Large intestine (tissue), 12 donors: Measurements from ENCODE around the gene MKS1. TPM values are rescaled to one million over a fixed set of nuclear protein-coding genes. Genes with fewer than 3 reads are reported as not detected.

ENCODE experiments used
- DNase-seq, 2 donors: peaks; one replicate each; pipeline versions ENCODE4 v3.0.0 to v3.0.0-alpha.2; 2013
- H3K27ac ChIP-seq: one replicate; pipeline ENCODE4 v1.5.1; 2013; ENCODE audit warnings: low read length
- H3K27me3 ChIP-seq: 2 replicates; pipeline ENCODE4 v1.6.1; 2013; ENCODE audit warnings: low read length; ENCODE audit not compliant: control insufficient read depth, insufficient read depth
- H3K36me3 ChIP-seq: 2 replicates; pipeline ENCODE4 v1.6.1; 2013; ENCODE audit warnings: low read length; ENCODE audit not compliant: control insufficient read depth, insufficient read depth
- H3K4me1 ChIP-seq: one replicate; pipeline ENCODE4 v1.6.1; 2013; ENCODE audit warnings: low read length; ENCODE audit not compliant: control insufficient read depth, insufficient read depth
- H3K4me3 ChIP-seq: one replicate; pipeline ENCODE4 v1.5.1; 2013; ENCODE audit warnings: low read length
- H3K9me3 ChIP-seq: one replicate; pipeline ENCODE4 v1.6.1; 2013; ENCODE audit warnings: mild to moderate bottlenecking, low read depth, low read length, moderate library complexity; ENCODE audit not compliant: control insufficient read depth
- WGBS: methylation state at CpG from one replicate; pipeline ENCODE4 v1.1.5; 2013; ENCODE audit warnings: low lambda C conversion rate; ENCODE audit not compliant: insufficient coverage; 5-methylcytosine and 5-hydroxymethylcytosine counted together
- long read RNA-seq, 11 donors: transcript quantifications; one replicate each; lab custom pipeline, GENCODE V29; 2026
- polyA plus RNA-seq: library from polyadenylated mRNA; unstranded; fragments of 120-200 nt; gene quantifications from one replicate; pipeline ENCODE4 v1.2.1, GENCODE V29; 2013

The MKS1 gene
- 27.1 TPM for polyA plus RNA-seq
- long read RNA-seq, donor 1, partial matches to known transcripts: 0 of 2 reads
- long read RNA-seq, donor 1, other reads (novel, unspliced or antisense): 0 of 2 reads
- long read RNA-seq, donor 2, partial matches to known transcripts: 0 of 3 reads
- long read RNA-seq, donor 2, other reads (novel, unspliced or antisense): 0 of 3 reads
- long read RNA-seq, donor 3: 0 reads
- long read RNA-seq, donor 4: 0 reads
- long read RNA-seq, donor 5, partial matches to known transcripts: 0 of 3 reads
- long read RNA-seq, donor 5, other reads (novel, unspliced or antisense): 0 of 3 reads
- long read RNA-seq, donor 6, partial matches to known transcripts: 0 of 4 reads
- long read RNA-seq, donor 6, other reads (novel, unspliced or antisense): 0 of 4 reads
- long read RNA-seq, donor 7, partial matches to known transcripts: 0 of 3 reads
- long read RNA-seq, donor 7, other reads (novel, unspliced or antisense): 0 of 3 reads
- long read RNA-seq, donor 8, partial matches to known transcripts: 0 of 2 reads
- long read RNA-seq, donor 8, other reads (novel, unspliced or antisense): 0 of 2 reads
- long read RNA-seq, donor 9, partial matches to known transcripts: 5 of 8 reads
- long read RNA-seq, donor 9, other reads (novel, unspliced or antisense): 0 of 8 reads
- long read RNA-seq, donor 10, partial matches to known transcripts: 0 of 2 reads
- long read RNA-seq, donor 10, other reads (novel, unspliced or antisense): 0 of 2 reads
- long read RNA-seq, donor 11, partial matches to known transcripts: 0 of 2 reads
- long read RNA-seq, donor 11, other reads (novel, unspliced or antisense): 0 of 2 reads

DNA sequence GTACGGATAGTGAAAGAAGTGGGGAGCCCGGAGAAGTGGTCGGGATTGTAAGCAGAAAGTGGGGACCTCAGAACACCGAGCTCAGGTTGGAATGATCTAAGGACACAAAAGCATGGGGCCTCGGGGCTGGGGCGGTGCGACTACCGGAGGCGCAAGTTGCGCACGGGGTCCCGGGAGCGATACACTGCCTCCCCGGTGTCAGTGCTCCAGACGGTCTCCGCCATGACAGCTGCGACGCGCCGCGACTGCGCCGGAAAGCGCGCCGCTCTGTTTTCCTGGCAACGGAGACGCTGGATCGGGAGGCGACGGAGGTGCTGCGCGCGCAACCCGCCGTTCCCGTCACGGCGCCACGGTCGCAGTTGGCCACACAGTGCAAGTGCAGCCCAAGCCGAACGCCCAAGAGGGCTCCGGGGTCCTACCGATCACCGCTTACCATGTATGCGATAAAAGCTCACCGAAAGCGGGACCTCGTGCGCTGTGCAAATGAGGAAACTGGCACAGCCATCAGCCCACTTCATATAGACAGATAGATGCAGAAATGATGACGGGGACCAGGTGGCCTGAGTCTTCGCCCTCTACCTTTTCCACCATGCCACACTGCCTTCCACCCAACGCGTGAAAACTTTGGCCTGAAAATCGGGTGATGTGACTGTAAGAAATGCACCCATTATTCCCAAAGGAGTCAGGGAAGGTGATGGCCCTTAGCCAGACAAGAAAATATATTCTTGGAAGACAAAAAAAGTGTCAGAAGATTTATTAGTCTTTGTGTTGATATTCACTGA, at the start of gene MKS1:
TSS of gene MKS1 (minus strand) at position 249 of the 782 bp plus-strand sequence. CDS start at position 224, 25 bp downstream.
- peak within 1 kb of the TSS; percentile 66 for H3K4me3 ChIP-seq
- H3K27me3 ChIP-seq: no peaks in the 10 kb centered on the region
- peaks cover 6% of the 10 kb centered on the region for H3K4me1 ChIP-seq
- H3K36me3 ChIP-seq: peaks cover 17% of the 10 kb centered on the region
- H3K9me3 ChIP-seq: no peaks in the 10 kb centered on the region
- DNase-seq: peak; percentile 96
- H3K27ac ChIP-seq: peak within 1 kb of the TSS; percentile 45
- 36% methylated on average over 4 of the region's 56 CpGs for WGBS

- Histone ChIP-seq H3K9me3 (no peaks in the 10 kb centered on the region), H3K27me3 (peaks cover 13% of the 10 kb centered on the region), H3K4me1 (no peaks in the 10 kb centered on the region), H3K27ac (no peak overlapping the region), H3K36me3 (no peaks in the 10 kb centered on the region), H3K4me3 (no peak overlapping the region)
- DNase-seq: no peak
- WGBS: no CpG with 5 or more reads among the region's 12 CpGs
These were observed 49.3 kb upstream of the MKS1 start for GRCh38 chr17:58268326-58268725.

DNA sequence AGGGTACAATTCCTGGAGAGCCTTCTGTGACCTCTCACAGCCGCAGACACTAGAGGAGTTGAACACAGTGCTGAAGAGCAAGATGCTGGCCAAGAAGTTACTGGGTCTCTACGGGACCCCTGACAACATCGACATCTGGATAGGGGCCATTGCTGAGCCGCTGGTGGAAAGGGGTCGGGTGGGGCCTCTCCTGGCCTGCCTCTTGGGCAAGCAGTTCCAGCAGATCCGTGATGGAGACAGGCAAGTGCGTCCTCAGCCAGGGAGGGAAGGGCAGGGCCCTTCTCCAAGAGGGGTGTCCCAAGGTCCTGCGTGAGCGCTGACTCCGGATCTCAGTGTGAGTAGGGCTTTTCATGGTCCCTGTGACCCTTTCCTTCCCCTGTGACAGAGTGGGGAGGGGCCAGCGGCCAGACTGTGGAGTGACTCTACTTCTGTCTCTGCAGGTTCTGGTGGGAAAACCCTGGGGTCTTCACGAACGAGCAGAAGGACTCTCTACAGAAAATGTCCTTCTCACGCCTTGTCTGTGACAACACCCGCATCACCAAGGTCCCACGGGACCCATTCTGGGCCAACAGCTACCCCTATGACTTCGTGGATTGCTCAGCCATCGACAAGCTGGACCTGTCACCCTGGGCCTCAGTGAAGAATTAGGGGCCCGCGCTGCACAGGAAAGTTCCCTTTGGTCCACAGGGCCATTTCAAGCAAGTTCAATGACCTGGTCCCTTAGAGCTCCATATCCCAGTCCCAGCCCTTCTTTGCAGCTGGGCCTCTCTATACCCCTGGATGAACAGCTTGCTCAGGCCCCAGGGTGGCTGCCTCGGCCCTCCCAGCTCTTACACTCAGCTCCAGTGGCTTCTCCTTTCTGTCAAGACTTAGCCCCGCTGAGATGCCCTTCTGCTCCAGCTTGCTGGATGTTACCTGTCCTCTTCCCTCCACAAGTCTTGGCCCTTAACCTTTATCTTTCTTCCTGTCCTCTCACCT, 48.6 kb upstream of the MKS1 start:
- H3K27me3 ChIP-seq: peaks cover 13% of the 10 kb centered on the region
- 100% methylated on average over 2 of the region's 22 CpGs for WGBS

GRCh38 chr17:58265902-58266875, 47.1 kb upstream of the MKS1 start:
- no peak overlapping the region for H3K27ac ChIP-seq
- H3K4me1 ChIP-seq: no peaks in the 10 kb centered on the region
- WGBS: 67% methylated on average over 1 of the region's 7 CpGs
- H3K27me3 ChIP-seq: peaks cover 13% of the 10 kb centered on the region
- no peak for DNase-seq
- no peaks in the 10 kb centered on the region for H3K9me3 ChIP-seq
- no peak overlapping the region for H3K4me3 ChIP-seq
- no peaks in the 10 kb centered on the region for H3K36me3 ChIP-seq

More for the DNA sequence above, 48.6 kb upstream of the MKS1 start:
- Histone ChIP-seq H3K36me3 (no peaks in the 10 kb centered on the region), H3K4me3 (no peak overlapping the region), H3K27ac (no peak overlapping the region), H3K4me1 (no peaks in the 10 kb centered on the region), H3K9me3 (no peaks in the 10 kb centered on the region)
- DNase-seq: no peak

- Histone ChIP-seq H3K27me3 (peaks cover 14% of the 10 kb centered on the region), H3K4me1 (no peaks in the 10 kb centered on the region), H3K4me3 (no peak overlapping the region), H3K9me3 (no peaks in the 10 kb centered on the region), H3K36me3 (no peaks in the 10 kb centered on the region), H3K27ac (no peak overlapping the region)
- DNase-seq: no peak
- WGBS: no CpG with 5 or more reads among the region's 4 CpGs
These were observed 46.2 kb upstream of the MKS1 start for GRCh38 chr17:58265271-58265670.

GRCh38 chr17:58264407-58265103, 45.5 kb upstream of the MKS1 start:
- 47% methylated on average over 2 of the region's 6 CpGs for WGBS
- no peak for DNase-seq
- no peaks in the 10 kb centered on the region for H3K9me3 ChIP-seq
- H3K4me3 ChIP-seq: no peak overlapping the region
- H3K27me3 ChIP-seq: peaks cover 16% of the 10 kb centered on the region
- no peaks in the 10 kb centered on the region for H3K4me1 ChIP-seq
- no peaks in the 10 kb centered on the region for H3K36me3 ChIP-seq
- H3K27ac ChIP-seq: no peak overlapping the region

DNA sequence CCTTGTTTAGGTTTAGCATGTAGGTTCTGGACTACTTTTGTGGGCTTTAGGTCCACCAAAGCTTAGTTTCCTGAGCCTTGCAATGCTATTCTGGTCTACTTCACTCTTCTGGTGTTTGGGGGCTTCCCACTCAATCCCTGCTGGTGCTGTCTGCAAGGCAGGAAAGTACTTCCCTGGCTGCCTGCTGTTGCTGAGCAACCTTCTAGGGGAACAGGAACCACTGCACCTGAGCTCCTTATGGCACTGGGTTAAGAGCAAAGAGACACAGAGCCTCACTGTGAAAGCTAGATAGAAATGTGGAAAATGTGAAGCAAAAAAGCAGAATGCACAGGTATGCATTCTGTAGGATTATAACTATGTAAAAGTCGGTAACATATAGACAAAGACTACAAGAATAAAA, 44.7 kb upstream of the MKS1 start:
- WGBS: 67% methylated on average over 1 of the region's 1 CpG
- H3K9me3 ChIP-seq: no peaks in the 10 kb centered on the region
- H3K27me3 ChIP-seq: peaks cover 18% of the 10 kb centered on the region
- no peak overlapping the region for H3K4me3 ChIP-seq
- no peaks in the 10 kb centered on the region for H3K4me1 ChIP-seq
- no peak overlapping the region for H3K27ac ChIP-seq
- no peak for DNase-seq
- no peaks in the 10 kb centered on the region for H3K36me3 ChIP-seq

GRCh38 chr17:58262149-58262548, 43.1 kb upstream of the MKS1 start:
- WGBS: 88% methylated on average over 3 of the region's 11 CpGs
- H3K36me3 ChIP-seq: no peaks in the 10 kb centered on the region
- H3K9me3 ChIP-seq: no peaks in the 10 kb centered on the region
- no peaks in the 10 kb centered on the region for H3K4me1 ChIP-seq
- DNase-seq: no peak
- H3K27ac ChIP-seq: no peak overlapping the region
- H3K27me3 ChIP-seq: peaks cover 18% of the 10 kb centered on the region
- no peak overlapping the region for H3K4me3 ChIP-seq
